IMR-90 (cell line): ENCODE measurements around the gene ITIH2.

Source experiments
- BHLHE40 ChIP-seq: fragments of 150-350 bp; IDR thresholded peaks from 2 replicates; pipeline ENCODE4 v1.6.1; 2016; ENCODE audit warnings: mild to moderate bottlenecking, low read depth, low read length
- CEBPB ChIP-seq: IDR thresholded peaks from 2 replicates; pipeline ENCODE4 v1.6.1; 2012; ENCODE audit warnings: low read depth, low read length, improper control_type of control experiment
- CHD1 ChIP-seq: IDR thresholded peaks from 2 replicates; pipeline ENCODE4 v1.6.1; 2012; ENCODE audit warnings: low read depth, low read length, improper control_type of control experiment
- FOS ChIP-seq: fragments of 150-350 bp; IDR thresholded peaks from 2 replicates; pipeline ENCODE4 v1.6.1; 2016; ENCODE audit warnings: low read depth, low read length
- MAZ ChIP-seq: IDR thresholded peaks from 2 replicates; pipeline ENCODE4 v1.6.1; 2012; ENCODE audit warnings: low read depth, mild to moderate bottlenecking, low read length, improper control_type of control experiment, moderate library complexity, borderline replicate concordance
- MXI1 ChIP-seq: IDR thresholded peaks from 2 replicates; pipeline ENCODE4 v1.6.1; 2012; ENCODE audit warnings: low read depth, mild to moderate bottlenecking, low read length, moderate library complexity, borderline replicate concordance
- POLR2A ChIP-seq: IDR thresholded peaks from 2 replicates; pipeline ENCODE4 v1.6.1; 2012; ENCODE audit warnings: mild to moderate bottlenecking, low read depth, low read length
- RAD21 ChIP-seq: IDR thresholded peaks from 2 replicates; pipeline ENCODE4 v1.6.1; 2012; ENCODE audit warnings: low read length, improper control_type of control experiment
- RFX5 ChIP-seq: IDR thresholded peaks from 2 replicates; pipeline ENCODE4 v1.8.0; 2012; ENCODE audit warnings: low read depth, mild to moderate bottlenecking, low read length, moderate library complexity
- SMC3 ChIP-seq: fragments of 150-350 bp; IDR thresholded peaks from 2 replicates; pipeline ENCODE4 v1.6.1; 2016; ENCODE audit warnings: low read depth, mild to moderate bottlenecking, antibody characterized with exemption, low read length, moderate library complexity
- TF ChIP-seq, protein P1 (sequence below): conservative IDR thresholded peaks from 2 replicates; pipeline ENCODE4 v1.5.1; 2012; ENCODE audit warnings: mild to moderate bottlenecking, low read depth, low read length, improper control_type of control experiment
- TF ChIP-seq, protein P2 (sequence below): fragments of 150-350 bp; IDR thresholded peaks from 2 replicates; pipeline ENCODE4 v1.6.1; 2017; ENCODE audit warnings: mild to moderate bottlenecking, antibody characterized with exemption, low read length, low read depth

DNA sequence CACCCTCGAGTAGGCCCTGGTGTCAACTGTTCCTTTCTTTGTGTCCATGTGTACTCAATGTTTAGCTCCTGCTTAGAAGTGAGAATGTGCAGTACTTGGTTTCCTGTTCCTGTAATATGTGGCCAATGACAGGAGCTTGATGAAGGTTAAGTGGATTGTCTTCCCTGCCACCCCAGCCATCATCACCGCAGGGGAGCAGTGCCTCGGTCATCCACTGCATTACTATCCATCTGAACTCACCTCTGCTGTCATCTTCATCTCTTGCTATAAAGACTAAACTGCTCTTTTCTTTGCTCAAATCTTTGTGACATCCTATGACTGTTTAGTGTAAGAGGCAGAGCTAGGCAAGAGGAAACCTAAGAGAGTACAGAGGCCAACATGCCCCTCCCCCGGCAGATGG lies 15.6 kb downstream of the ITIH2 start:
- TF ChIP-seq, protein P1, sequence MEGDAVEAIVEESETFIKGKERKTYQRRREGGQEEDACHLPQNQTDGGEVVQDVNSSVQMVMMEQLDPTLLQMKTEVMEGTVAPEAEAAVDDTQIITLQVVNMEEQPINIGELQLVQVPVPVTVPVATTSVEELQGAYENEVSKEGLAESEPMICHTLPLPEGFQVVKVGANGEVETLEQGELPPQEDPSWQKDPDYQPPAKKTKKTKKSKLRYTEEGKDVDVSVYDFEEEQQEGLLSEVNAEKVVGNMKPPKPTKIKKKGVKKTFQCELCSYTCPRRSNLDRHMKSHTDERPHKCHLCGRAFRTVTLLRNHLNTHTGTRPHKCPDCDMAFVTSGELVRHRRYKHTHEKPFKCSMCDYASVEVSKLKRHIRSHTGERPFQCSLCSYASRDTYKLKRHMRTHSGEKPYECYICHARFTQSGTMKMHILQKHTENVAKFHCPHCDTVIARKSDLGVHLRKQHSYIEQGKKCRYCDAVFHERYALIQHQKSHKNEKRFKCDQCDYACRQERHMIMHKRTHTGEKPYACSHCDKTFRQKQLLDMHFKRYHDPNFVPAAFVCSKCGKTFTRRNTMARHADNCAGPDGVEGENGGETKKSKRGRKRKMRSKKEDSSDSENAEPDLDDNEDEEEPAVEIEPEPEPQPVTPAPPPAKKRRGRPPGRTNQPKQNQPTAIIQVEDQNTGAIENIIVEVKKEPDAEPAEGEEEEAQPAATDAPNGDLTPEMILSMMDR: no peak
- TF ChIP-seq RAD21: no peak
- TF ChIP-seq CEBPB: no peak
- TF ChIP-seq POLR2A: no peak
- no peak for TF ChIP-seq SMC3
- TF ChIP-seq MAZ: no peak
- TF ChIP-seq, protein P2, sequence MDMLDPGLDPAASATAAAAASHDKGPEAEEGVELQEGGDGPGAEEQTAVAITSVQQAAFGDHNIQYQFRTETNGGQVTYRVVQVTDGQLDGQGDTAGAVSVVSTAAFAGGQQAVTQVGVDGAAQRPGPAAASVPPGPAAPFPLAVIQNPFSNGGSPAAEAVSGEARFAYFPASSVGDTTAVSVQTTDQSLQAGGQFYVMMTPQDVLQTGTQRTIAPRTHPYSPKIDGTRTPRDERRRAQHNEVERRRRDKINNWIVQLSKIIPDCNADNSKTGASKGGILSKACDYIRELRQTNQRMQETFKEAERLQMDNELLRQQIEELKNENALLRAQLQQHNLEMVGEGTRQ: no peak
- no peak for TF ChIP-seq BHLHE40
- TF ChIP-seq FOS: no peak
- no peak for TF ChIP-seq CHD1
- no peak for TF ChIP-seq MXI1
- TF ChIP-seq RFX5: no peak
